HFFc6 (cell line): ENCODE results near the gene DVL2. TPM values are rescaled to one million over a fixed set of nuclear protein-coding genes. Genes with fewer than 3 reads are reported as not detected.

Experiments used
- DNase-seq: peaks from one replicate; pipeline ENCODE4 v3.0.0-alpha.2; 2018
- H3K27ac Mint-ChIP-seq: 2 replicates; pipeline ENCODE4 v1.8.0; 2020; ENCODE audit warnings: mild to moderate bottlenecking, mixed read lengths
- H3K27me3 Mint-ChIP-seq: 2 replicates; pipeline ENCODE4 v1.8.0; 2021; ENCODE audit warnings: mild to moderate bottlenecking, moderate library complexity, mixed read lengths; ENCODE audit not compliant: insufficient read depth
- H3K36me3 Mint-ChIP-seq: 2 replicates; pipeline ENCODE4 v1.8.0; 2021; ENCODE audit warnings: low read depth, mixed read lengths
- H3K4me1 Mint-ChIP-seq: 2 replicates; pipeline ENCODE4 v1.8.0; 2020; ENCODE audit warnings: low read depth, mixed read lengths
- H3K4me3 Mint-ChIP-seq: 2 replicates; pipeline ENCODE4 v1.8.0; 2020; ENCODE audit warnings: mild to moderate bottlenecking, moderate library complexity, mixed read lengths
- H3K9me3 Mint-ChIP-seq: 2 replicates; pipeline ENCODE4 v1.8.0; 2020; ENCODE audit warnings: mild to moderate bottlenecking, mixed read lengths
- total RNA-seq, 6 experiments: library from RNA; stranded (reverse); fragmentation: NEBNext Ultra II Directional; extraction: Animal tissue kit (Norgen Biotek cat#: 25700); gene quantifications; 2 replicates in 1 of 6; 3 replicates in 5 of 6; pipeline ENCODE4 v1.2.3, GENCODE V29; 2021
- TF ChIP-seq, protein P1 (sequence below): fragments of 200-600 bp; sonication (generic); IDR thresholded peaks from 2 replicates; pipeline ENCODE4 v1.5.0; 2021; ENCODE audit warnings: antibody characterized with exemption, mild to moderate bottlenecking

Gene DVL2
- total RNA-seq, 6 experiments from 2014 or later, result 24.9 to 29.1 (median 27.0) TPM

GRCh38 chr17:7260151-7260550, 25.8 kb upstream of the DVL2 start:
- no peak overlapping the region for H3K4me3 Mint-ChIP-seq
- H3K9me3 Mint-ChIP-seq, result no peaks in the 10 kb centered on the region
- H3K4me1 Mint-ChIP-seq, result peaks cover 19% of the 10 kb centered on the region
- TF ChIP-seq, protein P1, sequence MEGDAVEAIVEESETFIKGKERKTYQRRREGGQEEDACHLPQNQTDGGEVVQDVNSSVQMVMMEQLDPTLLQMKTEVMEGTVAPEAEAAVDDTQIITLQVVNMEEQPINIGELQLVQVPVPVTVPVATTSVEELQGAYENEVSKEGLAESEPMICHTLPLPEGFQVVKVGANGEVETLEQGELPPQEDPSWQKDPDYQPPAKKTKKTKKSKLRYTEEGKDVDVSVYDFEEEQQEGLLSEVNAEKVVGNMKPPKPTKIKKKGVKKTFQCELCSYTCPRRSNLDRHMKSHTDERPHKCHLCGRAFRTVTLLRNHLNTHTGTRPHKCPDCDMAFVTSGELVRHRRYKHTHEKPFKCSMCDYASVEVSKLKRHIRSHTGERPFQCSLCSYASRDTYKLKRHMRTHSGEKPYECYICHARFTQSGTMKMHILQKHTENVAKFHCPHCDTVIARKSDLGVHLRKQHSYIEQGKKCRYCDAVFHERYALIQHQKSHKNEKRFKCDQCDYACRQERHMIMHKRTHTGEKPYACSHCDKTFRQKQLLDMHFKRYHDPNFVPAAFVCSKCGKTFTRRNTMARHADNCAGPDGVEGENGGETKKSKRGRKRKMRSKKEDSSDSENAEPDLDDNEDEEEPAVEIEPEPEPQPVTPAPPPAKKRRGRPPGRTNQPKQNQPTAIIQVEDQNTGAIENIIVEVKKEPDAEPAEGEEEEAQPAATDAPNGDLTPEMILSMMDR, result no peak
- H3K27me3 Mint-ChIP-seq, result peaks cover 8% of the 10 kb centered on the region
- H3K27ac Mint-ChIP-seq, result no peak overlapping the region
- H3K36me3 Mint-ChIP-seq, result peaks cover 11% of the 10 kb centered on the region; the same call in 1 of the 2 replicates
- no peak for DNase-seq

DNA sequence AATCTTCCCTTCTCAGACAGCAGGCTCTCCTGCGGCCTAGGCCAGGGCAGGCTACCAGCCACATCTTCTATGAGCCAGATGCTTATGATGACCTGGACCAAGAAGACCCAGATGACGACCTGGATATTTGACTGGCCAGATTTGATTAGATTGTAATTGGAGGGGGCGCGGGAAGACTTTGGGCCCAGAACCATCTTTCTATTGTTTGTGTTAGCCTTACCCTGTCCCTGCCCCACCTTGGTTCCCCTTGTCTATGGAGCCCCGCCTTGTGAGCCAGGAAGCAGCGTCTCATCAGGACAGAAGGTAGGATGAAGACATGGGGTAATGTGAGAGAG, 25.2 kb upstream of the DVL2 start:
- Mint-ChIP-seq H3K4me1 (peaks cover 19% of the 10 kb centered on the region), H3K9me3 (no peaks in the 10 kb centered on the region), H3K27ac (no peak overlapping the region), H3K27me3 (peaks cover 8% of the 10 kb centered on the region), H3K36me3 (peaks cover 16% of the 10 kb centered on the region), H3K4me3 (no peak overlapping the region)
- DNase-seq, result no peak
- TF ChIP-seq, protein P1, result no peak

GRCh38 chr17:7258731-7259554, 24.6 kb upstream of the DVL2 start:
- TF ChIP-seq, protein P1, result no peak
- no peak overlapping the region for H3K27ac Mint-ChIP-seq
- no peak for DNase-seq
- H3K4me3 Mint-ChIP-seq, result no peak overlapping the region
- peaks cover 14% of the 10 kb centered on the region for H3K4me1 Mint-ChIP-seq
- peaks cover 5% of the 10 kb centered on the region for H3K27me3 Mint-ChIP-seq
- H3K9me3 Mint-ChIP-seq, result no peaks in the 10 kb centered on the region
- H3K36me3 Mint-ChIP-seq, result peaks cover 17% of the 10 kb centered on the region

- peaks cover 1% of the 10 kb centered on the region for H3K27me3 Mint-ChIP-seq
- H3K36me3 Mint-ChIP-seq, result peaks cover 27% of the 10 kb centered on the region
- no peak overlapping the region for H3K4me3 Mint-ChIP-seq
- H3K27ac Mint-ChIP-seq, result no peak overlapping the region
- no peak for DNase-seq
- H3K4me1 Mint-ChIP-seq, result peaks cover 11% of the 10 kb centered on the region
- H3K9me3 Mint-ChIP-seq, result no peaks in the 10 kb centered on the region
- TF ChIP-seq, protein P1, result no peak
These were observed 22.6 kb upstream of the DVL2 start for GRCh38 chr17:7256766-7257456.

DNA sequence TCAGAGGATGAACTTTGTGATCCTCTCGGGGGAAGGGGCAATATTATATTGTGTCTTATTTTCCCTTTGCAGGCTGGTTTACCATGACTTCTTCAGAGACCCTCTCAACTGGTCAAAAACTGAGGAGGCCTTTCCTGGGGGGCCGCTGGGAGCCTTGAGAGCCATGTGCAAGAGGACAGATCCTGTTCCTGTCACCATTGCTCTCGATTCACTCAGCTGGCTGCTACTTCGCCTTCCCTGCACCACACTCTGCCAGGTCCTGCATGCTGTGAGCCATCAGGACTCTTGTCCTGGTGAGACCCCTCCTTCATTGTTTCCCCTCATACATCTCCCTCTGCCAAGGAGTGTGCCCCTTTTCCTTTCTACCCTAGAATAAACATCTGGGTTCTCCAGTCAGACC, 20.2 kb upstream of the DVL2 start:
- TF ChIP-seq, protein P1, result no peak
- H3K27ac Mint-ChIP-seq, result no peak overlapping the region
- peaks cover 21% of the 10 kb centered on the region for H3K4me1 Mint-ChIP-seq
- no peak overlapping the region for H3K4me3 Mint-ChIP-seq
- no peaks in the 10 kb centered on the region for H3K9me3 Mint-ChIP-seq
- no peaks in the 10 kb centered on the region; the same call in 1 of the 2 replicates for H3K27me3 Mint-ChIP-seq
- H3K36me3 Mint-ChIP-seq, result peaks cover 40% of the 10 kb centered on the region
- no peak for DNase-seq
